Measurements from ENCODE around the gene HDAC4. TPM values are rescaled to one million over a fixed set of nuclear protein-coding genes. Genes with fewer than 3 reads are reported as not detected.

The HDAC4 gene
- total and polyA plus RNA-seq, 2 of the 8 experiments (the other 6 are each of a cell fraction or from before 2014, with no cell fraction given), result 15.4 to 31.5 TPM

- no peak for TF ChIP-seq CHD7 (IDR thresholded peaks at IDR 0.05; ENCODE audit: insufficient replicate concordance, low read length)
- no peak for TF ChIP-seq ZNF274 (IDR thresholded peaks at IDR 0.05; ENCODE audit: borderline replicate concordance, extremely low read depth, low read length)
- no peak for TF ChIP-seq EZH2 (IDR thresholded peaks at IDR 0.05; ENCODE audit: low read depth, low read length, severe bottlenecking)
- no peak for TF ChIP-seq E2F6 (IDR thresholded peaks at IDR 0.05)
Measured at GRCh38 chr2:239155806-239156480, 244.9 kb downstream of the HDAC4 start (continued).

All from H1 (cell line).